AG09309 (cell line): ENCODE results near the gene PRRC2B.

ENCODE experiments used
- DNase-seq: peaks from one replicate; pipeline ENCODE4 v3.0.0-alpha.2; 2010; ENCODE audit warnings: low read depth
- H3K4me3 ChIP-seq: 2 replicates; pipeline ENCODE4 v1.5.1; 2011; ENCODE audit warnings: mild to moderate bottlenecking, low read depth, low read length, moderate library complexity; ENCODE audit not compliant: control insufficient read depth
- TF ChIP-seq, protein P1 (sequence below): IDR thresholded peaks from 2 replicates; pipeline ENCODE4 v1.5.1; 2011; ENCODE audit warnings: mild to moderate bottlenecking, low read depth, low read length, inconsistent platforms; ENCODE audit not compliant: insufficient read depth, control insufficient read depth; ENCODE audit errors: missing control alignments

Gene PRRC2B

DNA sequence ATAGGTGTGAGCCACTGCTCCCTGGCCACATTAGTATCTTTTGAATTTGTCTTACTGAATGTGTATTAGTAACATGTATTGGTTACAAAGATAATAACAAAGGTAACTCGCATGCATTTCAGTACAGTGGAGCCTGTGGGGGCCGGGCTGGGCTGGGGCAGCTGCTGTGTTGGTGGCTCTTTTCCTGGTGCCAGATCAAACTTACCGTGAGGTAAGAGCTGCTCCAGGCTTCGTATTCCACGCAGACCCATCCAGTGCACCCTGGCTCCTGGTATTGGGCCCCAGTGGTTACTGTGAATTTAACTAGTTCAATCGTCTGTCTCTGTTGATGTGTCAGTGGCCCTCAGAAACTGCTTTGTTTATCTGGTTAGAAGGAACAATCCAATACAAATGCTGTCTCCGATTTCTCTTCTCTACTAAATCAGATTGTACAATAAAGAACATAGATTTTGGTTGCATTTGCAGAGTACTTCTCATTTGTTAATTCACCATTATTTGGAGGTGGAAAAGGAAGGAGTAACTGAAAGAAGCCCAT is 15.6 kb downstream of the PRRC2B start:
- no peak for DNase-seq
- TF ChIP-seq, protein P1, sequence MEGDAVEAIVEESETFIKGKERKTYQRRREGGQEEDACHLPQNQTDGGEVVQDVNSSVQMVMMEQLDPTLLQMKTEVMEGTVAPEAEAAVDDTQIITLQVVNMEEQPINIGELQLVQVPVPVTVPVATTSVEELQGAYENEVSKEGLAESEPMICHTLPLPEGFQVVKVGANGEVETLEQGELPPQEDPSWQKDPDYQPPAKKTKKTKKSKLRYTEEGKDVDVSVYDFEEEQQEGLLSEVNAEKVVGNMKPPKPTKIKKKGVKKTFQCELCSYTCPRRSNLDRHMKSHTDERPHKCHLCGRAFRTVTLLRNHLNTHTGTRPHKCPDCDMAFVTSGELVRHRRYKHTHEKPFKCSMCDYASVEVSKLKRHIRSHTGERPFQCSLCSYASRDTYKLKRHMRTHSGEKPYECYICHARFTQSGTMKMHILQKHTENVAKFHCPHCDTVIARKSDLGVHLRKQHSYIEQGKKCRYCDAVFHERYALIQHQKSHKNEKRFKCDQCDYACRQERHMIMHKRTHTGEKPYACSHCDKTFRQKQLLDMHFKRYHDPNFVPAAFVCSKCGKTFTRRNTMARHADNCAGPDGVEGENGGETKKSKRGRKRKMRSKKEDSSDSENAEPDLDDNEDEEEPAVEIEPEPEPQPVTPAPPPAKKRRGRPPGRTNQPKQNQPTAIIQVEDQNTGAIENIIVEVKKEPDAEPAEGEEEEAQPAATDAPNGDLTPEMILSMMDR: no peak
- H3K4me3 ChIP-seq: no peak overlapping the region

DNA sequence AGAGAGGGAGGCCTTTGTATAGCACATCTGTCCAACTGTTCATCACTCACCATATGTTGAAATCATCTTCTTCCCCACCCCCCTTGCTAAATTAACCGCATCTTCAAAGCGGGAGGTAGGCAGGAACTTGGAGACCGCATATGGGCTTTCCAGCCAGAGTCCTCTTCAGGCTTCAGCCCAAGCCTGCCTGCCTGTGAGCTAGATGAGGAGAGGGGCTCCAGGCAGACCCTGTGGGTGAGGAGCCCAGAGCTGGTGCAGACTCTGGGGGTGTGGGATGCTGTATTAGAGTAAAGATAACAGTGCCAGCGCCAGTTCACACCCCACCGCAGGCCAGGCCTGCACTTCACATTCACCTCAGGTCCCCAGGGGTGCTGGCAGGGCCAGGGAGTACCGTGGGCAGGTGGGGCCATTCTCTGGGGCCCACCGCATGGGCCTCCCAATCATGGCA is 16.2 kb downstream of the PRRC2B start:
- no peak for DNase-seq
- H3K4me3 ChIP-seq: no peak overlapping the region
- TF ChIP-seq, protein P1: no peak

DNA sequence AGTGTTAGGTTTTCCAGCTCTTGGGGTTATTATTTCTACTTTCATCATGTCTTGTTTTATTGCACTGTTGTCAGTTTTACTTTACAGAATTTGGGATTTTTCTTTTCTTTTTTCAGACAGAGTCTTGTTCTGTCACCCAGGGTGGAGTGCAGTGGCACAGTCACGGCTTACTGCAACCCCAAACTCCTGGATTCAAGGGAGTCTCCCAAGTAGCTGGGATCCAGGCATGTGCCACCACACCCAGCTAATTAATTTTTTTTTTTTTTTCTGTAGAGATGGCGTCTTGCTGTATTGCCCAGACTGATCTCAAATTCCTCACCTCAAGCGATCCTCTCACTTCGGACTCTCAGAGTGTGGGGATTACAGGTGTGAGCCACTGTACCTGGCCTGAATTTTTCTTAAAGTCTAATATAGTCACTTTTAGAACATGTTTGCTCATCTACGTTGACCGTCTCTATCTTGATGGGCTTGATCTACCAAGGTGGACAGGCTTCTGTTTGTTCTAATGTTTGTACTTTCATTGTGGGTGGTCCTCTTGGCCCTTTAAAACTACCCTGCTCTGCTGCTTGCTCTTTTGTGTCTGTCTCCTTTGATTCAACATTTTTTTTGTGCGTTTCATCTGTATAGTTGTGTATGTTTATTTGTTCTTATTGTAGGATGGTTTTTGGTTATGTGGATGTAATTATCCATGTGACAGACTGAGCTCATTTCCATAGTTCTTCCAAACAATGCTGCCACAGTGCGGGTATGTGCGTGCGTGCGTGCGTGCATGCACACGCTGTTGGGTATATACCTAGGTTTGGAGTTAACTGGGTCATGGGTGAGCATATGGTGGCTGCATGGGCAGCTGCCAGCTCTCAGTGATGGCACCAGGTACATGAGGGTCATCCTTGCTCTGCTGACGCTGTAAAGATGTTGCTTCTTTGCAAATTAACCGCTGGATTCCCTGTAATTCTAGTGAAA is 18.1 kb downstream of the PRRC2B start:
- no peak overlapping the region for H3K4me3 ChIP-seq
- no peak for DNase-seq
- TF ChIP-seq, protein P1: no peak

DNA sequence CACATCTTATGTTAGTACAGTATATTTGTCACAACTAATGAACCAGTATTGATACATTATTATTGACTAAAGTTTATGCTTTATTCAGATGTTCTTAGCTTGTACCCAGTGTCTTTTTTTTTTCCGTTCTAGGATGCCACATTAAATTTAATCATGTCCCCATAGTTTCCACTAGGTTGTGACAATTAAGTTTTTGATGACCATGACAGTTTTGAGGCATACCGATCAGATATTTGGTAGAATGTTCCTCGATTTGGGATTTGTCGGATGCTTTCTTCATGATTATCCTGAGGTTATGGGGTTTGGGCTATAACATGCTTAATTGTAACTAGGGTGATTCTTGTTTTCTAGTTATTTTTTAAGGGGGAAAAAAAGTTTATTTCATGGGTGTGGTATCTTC is 22.6 kb downstream of the PRRC2B start:
- TF ChIP-seq, protein P1: no peak
- H3K4me3 ChIP-seq: no peak overlapping the region
- no peak for DNase-seq

DNA sequence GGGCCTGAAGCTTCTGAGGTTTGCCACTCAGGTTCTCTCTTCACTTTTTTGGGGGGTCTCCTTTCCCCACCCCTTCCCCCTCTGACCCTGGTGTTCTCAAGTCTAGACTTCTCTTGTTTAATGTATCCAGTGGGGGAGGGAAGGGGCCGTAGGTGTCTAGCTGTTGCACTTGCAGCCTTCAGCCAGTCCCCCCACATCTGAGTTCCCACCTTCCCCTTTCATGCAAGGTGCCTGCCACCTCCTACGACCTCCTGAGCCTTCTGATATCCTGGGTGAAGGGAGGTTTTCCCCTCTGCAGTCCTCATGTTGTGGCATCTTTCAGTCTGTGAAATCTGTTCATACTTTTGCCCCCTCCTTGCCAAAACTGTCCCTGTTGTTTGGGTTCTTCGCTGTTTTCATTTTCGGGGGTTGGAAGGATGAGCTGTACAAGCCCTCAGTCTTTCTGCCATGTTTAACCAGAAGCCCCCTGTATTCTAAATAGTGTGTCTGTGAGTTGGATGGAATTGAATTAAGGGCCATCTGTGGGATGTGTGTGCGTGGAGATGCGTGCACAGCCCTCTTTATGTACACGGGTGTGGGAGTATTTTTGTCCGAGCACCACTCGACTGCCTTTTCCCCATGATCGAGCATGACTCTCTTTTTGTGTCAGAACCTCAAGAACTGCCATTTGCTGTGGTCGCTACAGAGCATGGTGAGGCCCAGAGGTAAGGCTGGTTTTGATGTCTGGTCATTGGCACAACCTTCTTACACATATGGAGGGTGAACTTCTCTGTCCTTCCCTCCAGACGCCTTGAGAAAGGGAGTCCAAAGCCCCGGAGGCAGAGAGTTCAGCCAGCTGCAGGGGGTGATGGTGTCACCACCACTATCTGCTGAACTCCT is 23.6 kb downstream of the PRRC2B start:
- no peak overlapping the region for H3K4me3 ChIP-seq
- TF ChIP-seq, protein P1: no peak
- no peak for DNase-seq
